GM19025 (cell line): ENCODE results near the gene FAM240A.

Experiments used
- ATAC-seq: cut with Tn5 transposase; IDR thresholded peaks from one replicate; pipeline ENCODE4 v1.9.1; 2021; ENCODE audit warnings: mild to moderate bottlenecking, low read depth, moderate library complexity; ENCODE audit not compliant: unreplicated experiment

Gene FAM240A

GRCh38 chr3:46660003-46660402, 47.7 kb downstream of the FAM240A start:
- no peak for ATAC-seq

- ATAC-seq = no peak
These were observed 48.5 kb downstream of the FAM240A start for GRCh38 chr3:46660543-46661523.

DNA sequence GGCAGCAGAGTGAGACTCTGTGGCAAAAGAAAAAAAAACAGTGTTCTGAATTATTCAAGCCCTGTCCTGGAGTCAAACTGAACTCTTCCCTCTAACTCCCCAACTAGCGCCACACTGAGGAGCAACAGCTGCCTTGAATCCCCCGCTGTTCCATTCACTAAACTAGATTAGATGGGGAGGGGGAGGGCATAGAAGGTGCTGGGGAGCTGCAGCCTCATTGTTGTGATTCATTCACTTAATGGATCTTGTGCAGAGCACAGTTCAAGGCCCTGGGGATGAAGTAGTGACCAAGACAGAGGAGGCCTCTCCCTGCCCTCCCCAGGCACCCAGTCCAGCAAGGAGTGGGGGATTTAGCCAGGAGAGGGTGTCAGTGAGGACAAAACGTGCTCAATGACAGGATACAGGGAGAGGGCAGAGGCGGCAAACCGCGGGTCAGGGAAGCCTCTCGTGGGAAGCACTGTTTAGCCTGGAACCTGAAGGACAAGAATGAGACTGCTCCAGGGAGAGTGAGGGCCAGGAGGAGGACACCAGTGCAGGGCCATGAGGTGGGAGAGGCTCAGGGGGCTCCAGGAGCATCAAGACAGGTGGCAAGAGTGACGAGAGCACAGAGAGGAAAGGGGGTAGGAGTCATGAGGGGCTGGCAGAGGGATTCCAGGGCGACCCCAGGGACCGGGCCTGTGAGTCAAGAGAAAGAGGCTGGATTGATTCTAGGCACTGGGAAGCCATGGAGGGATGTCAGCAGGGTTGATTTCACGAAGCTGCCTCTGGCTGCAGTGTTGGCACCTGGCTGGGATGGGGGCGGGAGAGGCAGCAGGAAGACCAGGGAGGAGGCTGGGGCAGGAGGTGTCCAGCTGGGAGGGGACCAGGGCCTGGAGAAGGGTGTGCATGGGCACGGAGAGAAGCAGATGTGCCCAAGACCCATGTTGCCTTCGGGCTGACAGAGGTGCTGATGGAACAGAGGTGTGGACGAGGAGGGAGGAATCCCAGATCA, 49.7 kb downstream of the FAM240A start:
- ATAC-seq = no peak

DNA sequence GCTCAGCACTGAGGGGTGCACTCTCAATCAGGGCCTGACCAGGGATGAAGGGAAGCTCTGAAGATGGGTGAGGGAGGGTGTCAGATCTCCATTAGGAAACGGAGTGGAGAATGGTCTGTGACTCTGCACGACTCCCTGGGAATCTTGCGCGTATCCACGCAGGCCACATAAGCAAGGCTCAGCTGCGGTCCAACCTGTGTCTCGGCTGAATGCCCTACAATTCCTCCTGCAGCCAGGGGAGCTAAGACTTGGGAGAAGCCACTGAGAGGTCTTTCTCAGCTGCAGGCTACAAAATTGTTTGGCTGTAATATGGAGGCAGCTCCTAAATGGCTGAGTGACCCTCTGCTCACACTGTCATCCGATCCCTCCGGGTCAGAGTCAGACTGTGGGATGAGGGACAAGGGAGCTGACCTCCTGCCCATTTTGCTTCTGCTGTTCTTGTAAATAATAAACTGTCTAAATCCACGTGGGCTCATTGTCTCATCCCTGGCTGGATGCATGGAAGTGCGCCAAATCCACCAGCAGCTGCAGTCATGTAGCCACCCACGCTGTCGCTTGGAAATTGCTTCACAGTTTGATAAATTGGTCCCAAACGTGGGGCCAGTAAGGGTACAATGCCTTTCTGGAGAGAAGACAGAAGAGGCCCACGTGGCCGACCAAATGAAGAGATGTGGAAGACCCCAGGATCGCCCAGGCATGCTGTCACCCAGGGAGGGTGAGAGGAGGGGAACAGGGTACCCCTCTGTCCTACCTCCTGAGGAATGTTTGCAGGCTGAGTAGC, 50.6 kb downstream of the FAM240A start:
- no peak for ATAC-seq

DNA sequence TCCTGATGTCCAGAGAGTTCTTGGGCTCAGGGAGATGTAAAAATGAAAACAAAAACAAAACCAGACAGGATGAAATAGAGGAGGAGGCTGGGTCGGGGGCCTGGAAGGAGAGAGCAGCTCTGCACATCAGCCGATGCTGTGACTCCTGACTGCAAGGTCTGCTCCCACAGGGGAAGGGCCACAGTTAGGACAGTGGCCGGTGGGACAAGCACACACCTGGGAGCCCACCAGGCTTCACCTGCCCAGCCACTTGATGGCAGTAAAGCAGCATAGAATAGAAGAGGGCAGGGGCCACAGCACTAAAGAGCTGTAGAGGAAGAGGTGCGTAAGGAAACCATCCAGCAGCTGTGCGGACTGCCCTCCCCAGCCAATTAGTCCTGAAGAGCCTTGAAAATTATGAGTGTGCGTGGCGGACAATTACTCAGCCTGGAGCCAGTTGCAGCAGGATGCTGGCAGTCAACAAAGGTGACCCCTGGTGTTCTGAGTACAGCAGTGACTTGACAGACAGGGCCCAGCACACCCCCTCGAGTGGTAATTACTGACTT, 51.3 kb downstream of the FAM240A start:
- ATAC-seq = no peak

DNA sequence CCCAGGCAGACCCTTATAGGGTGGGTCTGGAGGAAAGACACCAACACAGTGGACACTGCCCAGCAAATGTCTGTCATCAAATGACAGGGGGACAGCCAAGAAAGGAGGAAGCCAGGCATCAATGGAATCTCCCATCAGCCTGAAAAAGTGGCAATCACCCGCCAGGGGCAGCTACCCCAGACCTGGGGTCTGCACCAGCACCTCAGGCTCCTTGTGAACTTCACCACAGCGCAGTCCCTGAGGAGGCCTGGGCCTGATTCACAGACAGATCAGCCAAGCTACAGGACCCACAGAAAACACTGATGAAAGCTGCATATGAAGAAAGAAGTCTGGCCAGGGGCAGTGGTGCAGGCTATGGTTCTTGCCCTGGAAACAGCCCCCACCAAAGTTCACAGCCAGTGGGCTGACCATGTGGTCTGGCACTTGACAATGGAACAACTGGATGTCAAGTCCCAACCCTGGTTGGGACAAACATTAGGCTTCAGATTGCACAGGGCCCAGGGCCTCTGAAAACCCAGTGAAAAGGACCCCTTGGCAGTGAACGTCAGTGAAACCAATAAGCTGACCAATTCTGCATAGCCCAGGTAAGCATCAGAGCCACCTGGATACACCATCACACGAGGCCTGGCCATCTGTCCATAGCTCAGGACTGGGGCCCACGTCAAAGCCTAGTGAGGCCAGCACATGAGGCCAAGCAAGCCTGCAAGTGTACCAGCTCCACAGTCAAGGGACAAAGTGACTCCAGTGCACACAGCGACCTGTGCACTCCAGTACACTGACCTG, 52.1 kb downstream of the FAM240A start:
- no peak for ATAC-seq

DNA sequence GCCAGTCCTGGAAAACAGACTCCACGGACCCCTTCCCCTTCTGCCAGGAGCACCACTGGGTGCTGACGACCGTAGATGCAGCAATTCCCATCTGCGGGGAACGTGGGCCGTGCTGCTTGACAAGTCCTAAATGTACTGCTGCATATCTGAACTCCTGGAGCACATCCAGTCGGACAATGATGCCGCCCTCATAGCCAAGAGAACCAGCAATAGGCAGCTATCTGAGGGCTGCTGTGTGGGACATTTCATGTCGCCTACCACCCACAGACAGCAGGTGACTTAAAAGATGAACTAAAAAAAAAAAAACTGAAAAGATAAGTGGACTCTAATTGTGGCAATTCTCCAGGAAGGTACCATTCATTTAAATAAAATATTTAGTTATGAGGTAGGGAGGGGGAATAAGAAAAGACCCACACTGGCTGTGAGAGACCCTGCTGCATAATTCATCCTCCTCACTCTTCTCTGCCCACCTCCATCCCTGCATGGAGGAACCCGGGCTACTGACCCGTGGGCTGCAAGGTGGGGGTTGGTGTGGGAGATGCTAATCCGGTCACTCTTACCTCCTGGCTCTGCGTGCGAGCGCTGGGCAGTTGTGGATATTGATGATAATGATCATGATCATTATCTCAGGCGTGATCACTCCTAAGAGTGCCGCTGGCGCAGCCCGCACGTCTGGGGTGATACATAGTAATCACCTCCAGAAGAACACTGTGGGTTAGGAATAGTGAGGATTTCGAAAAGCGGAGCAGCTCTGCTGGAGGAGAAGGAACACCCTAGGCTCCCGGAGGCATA, 52.8 kb downstream of the FAM240A start:
- ATAC-seq = no peak

GRCh38 chr3:46665763-46666452, 53.6 kb downstream of the FAM240A start:
- no peak for ATAC-seq

DNA sequence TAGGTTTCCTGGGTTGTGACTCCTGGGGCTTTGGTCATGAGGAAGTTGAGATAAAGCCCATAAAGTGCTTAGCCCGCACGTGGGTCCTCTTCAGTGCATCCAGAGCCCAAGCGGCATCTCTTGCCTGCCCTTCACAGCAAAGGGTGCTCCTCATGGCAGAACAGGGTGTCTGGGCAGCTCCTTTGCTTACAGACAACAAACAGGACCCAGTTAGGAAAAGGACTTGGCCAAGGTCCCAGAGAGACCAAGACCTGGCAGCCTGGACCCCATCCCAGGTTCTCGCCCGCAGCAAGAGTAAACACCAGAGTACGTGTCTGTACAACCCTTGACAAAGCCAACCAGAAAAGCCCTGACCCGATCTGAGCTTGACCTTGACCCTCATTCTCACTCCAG, 54.1 kb downstream of the FAM240A start:
- no peak for ATAC-seq

DNA sequence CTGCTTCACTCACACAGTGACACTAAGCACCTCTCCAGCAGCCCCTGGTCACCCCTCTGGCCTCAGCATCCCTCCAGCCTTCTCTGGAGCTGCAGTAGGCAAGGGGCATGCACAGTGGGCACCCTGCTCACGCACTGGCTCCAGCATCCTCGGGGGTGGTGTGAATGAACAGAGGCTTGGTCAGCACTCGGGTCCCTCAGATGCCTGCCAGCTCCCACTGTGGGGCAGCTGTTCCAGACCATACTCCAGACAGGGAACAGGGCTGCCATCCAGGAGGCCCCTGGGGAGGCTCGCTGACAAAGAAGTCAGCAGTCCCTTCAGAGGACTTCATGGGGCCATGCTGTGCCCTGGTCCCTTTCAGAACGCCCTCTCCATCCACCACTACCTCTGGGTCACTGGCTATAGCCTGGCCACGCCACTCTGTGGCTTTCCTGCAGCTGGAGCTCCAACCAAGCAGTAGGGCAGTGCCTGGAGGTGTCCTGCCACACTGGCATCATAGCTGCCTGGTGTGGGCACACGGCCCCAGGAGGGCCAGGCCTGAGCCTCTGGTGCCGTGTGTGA, 54.8 kb downstream of the FAM240A start:
- no peak for ATAC-seq

- no peak for ATAC-seq
These were observed 55.3 kb downstream of the FAM240A start for GRCh38 chr3:46667657-46668056.

GRCh38 chr3:46668116-46668515, 55.8 kb downstream of the FAM240A start:
- ATAC-seq = no peak

DNA sequence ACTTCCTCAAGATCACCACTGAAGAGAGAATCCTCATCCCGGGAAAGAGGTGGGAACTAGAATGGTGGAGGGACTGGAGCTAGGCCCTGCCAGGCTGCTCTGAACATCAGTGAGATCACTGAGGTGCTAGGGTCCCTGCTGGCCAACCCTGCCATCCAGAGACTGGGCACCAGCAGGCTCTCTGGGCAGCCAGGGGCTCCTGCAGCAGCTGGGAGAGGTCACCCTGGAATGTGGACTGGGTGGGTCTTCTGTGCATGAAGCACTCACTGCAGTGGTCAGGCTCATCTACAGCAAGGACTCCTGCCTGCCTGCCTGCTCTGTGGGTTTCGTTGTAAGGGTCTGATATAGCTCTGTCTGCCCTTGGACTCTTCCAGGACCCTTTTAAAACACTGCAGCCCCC, 56.3 kb downstream of the FAM240A start:
- ATAC-seq = no peak

- ATAC-seq = no peak
These were observed 57.1 kb downstream of the FAM240A start for GRCh38 chr3:46669191-46669999.

DNA sequence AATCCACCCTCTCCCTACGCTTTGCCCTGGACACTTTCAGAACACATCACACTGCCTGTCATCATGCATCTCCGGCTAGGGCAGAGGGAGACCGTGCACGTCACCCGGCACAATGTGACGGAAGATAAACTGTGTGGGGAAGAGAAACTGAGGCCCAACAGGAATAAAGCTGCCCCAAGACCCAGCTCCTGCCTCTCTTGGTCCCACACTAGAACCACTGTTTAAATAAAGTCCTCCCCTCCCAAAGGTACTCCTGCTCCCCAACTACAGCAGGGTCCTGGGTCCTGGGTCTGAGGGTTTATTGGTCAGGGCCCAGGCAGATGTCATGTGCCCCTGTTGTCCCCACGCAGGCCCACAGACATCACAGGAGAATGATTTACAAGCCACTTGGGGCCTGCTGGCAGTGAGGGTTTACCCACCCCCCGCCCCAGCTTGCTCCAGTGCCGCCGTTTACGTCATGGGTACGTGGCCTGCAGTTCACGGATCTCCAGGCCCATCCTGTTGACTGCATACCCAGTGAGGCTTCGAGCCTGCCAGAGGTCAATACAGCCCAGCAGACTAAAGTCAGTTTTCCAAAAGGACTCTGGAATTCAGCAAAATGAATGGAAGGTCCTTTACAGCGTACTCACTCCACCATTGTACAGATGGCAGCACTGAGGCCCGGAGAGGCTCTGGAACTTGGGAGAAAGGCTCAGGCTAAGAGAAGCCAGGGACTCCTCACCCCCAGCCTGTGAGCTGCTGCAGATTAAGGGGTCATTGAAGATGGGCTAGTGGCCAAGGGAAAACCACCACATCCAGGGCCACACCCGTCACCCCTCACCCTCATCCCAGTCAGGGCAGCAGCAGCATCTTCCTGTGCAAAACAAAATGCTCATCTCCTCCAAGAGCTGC, 57.9 kb downstream of the FAM240A start:
- ATAC-seq = no peak

DNA sequence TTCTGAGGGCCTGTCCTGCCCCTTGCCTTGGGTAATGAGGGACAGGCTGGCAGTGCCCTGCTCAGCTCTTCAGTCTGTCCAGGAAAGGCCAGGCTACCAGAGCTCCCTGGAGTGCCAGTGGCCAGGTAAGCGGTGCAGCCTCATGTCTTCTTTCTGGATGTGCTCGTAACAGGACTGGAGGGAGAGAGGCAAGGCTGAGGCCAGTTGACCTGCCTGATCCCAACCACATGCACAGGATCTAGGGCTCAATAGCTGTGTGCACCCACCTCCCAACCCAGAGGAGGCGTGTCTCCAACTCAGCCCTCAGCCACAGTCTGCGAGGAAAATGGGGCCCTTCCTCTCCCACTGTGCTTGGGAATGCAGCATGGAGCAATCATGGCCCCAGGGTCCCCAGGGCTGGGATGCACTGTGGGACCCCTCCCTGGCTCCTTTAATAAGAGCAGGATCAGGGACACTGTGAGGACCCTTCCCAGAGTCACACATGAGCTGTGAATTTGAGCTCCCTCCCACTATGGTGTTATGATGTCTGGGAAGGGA, 58.6 kb downstream of the FAM240A start:
- no peak for ATAC-seq
